GM23338 (cell line): Measurements from ENCODE around the gene PIK3R4. TPM values are rescaled to one million over a fixed set of nuclear protein-coding genes. Genes with fewer than 3 reads are reported as not detected.

Experiments
- ATAC-seq: fragments of 200-7000 bp; cut with Tn5 transposase; 3 replicates; pipeline ENCODE4 v1.9.1; 2020
- DNase-seq: peaks from one replicate; pipeline ENCODE4 v3.0.0-alpha.2; 2015; ENCODE audit warnings: low spot score
- H2AFZ ChIP-seq: fragments of 200-600 bp; sonication (generic); 2 replicates; pipeline ENCODE4 v1.8.0; 2016; ENCODE audit warnings: antibody characterized with exemption, mild to moderate bottlenecking, moderate library complexity
- H3F3A ChIP-seq: fragments of 200-600 bp; sonication (generic); replicated peaks from 2 replicates; pipeline ENCODE4 v1.8.0; 2017; ENCODE audit warnings: antibody characterized with exemption, mixed run types, low read depth
- H3K27ac ChIP-seq: fragments of 200-600 bp; sonication (generic); 2 replicates; pipeline ENCODE4 v1.6.1; 2016; ENCODE audit warnings: low read depth
- H3K27me3 ChIP-seq: fragments of 200-600 bp; sonication (generic); 2 replicates; pipeline ENCODE4 v1.8.0; 2016; ENCODE audit warnings: mild to moderate bottlenecking, mixed run types, moderate library complexity; ENCODE audit not compliant: insufficient read depth
- H3K36me3 ChIP-seq: fragments of 200-600 bp; sonication (generic); 2 replicates; pipeline ENCODE4 v1.8.0; 2016; ENCODE audit warnings: mild to moderate bottlenecking; ENCODE audit not compliant: insufficient read depth
- H3K4me1 ChIP-seq: fragments of 200-600 bp; sonication (generic); 2 replicates; pipeline ENCODE4 v1.8.0; 2016; ENCODE audit warnings: mild to moderate bottlenecking, moderate library complexity; ENCODE audit not compliant: insufficient read depth
- H3K4me2 ChIP-seq: fragments of 200-600 bp; sonication (generic); 2 replicates; pipeline ENCODE4 v1.7.1; 2017; ENCODE audit warnings: mixed run types
- H3K4me3 ChIP-seq: fragments of 200-600 bp; sonication (generic); 2 replicates; pipeline ENCODE4 v1.6.1; 2016; ENCODE audit warnings: mixed run types
- H3K79me2 ChIP-seq: fragments of 200-600 bp; sonication (generic); replicated peaks from 2 replicates; pipeline ENCODE4 v1.8.0; 2017; ENCODE audit warnings: mild to moderate bottlenecking; ENCODE audit not compliant: insufficient read depth
- H3K9me2 ChIP-seq: fragments of 200-600 bp; sonication (generic); 2 replicates; pipeline ENCODE4 v1.8.0; 2017; ENCODE audit not compliant: insufficient read depth
- H4K20me1 ChIP-seq: fragments of 200-600 bp; sonication (generic); replicated peaks from 2 replicates; pipeline ENCODE4 v1.8.0; 2017; ENCODE audit warnings: mild to moderate bottlenecking; ENCODE audit not compliant: insufficient read depth
- H3K27ac Mint-ChIP-seq: 2 replicates; pipeline ENCODE4 v1.8.0; 2020; ENCODE audit warnings: inconsistent platforms, mild to moderate bottlenecking, moderate library complexity, mixed read lengths
- H3K27me3 Mint-ChIP-seq: 3 replicates; pipeline ENCODE4 v1.8.0; 2022; ENCODE audit warnings: low read depth, mild to moderate bottlenecking, moderate library complexity, mixed read lengths, inconsistent platforms; ENCODE audit not compliant: insufficient read depth, poor library complexity
- H3K36me3 Mint-ChIP-seq: 3 replicates; pipeline ENCODE4 v1.8.0; 2021; ENCODE audit warnings: low read depth, mild to moderate bottlenecking, inconsistent platforms, moderate library complexity, mixed read lengths
- H3K4me1 Mint-ChIP-seq: 3 replicates; pipeline ENCODE4 v1.8.0; 2020; ENCODE audit warnings: mild to moderate bottlenecking, inconsistent platforms, mixed read lengths
- H3K4me3 Mint-ChIP-seq: 3 replicates; pipeline ENCODE4 v1.8.0; 2021; ENCODE audit warnings: moderate library complexity, mild to moderate bottlenecking, inconsistent platforms, mixed read lengths
- H3K9me3 Mint-ChIP-seq: 3 replicates; pipeline ENCODE4 v1.8.0; 2020; ENCODE audit warnings: moderate library complexity, mild to moderate bottlenecking, inconsistent platforms, mixed read lengths
- ETS1 ChIP-seq: IDR thresholded peaks from 2 replicates; pipeline ENCODE4 v1.6.1; 2016; ENCODE audit warnings: antibody characterized with exemption
- EZH2 ChIP-seq: fragments of 200-600 bp; sonication (generic); IDR thresholded peaks from one replicate; pipeline ENCODE4 v1.8.0; 2017; ENCODE audit warnings: antibody characterized with exemption, mild to moderate bottlenecking, low read depth; ENCODE audit not compliant: unreplicated experiment
- EZH2phosphoT487 ChIP-seq: fragments of 200-600 bp; sonication (generic); IDR thresholded peaks from one replicate; pipeline ENCODE4 v1.8.1; 2018; ENCODE audit warnings: antibody characterized with exemption; ENCODE audit not compliant: unreplicated experiment
- NANOG ChIP-seq: IDR thresholded peaks from 2 replicates; pipeline ENCODE4 v1.6.1; 2016; ENCODE audit warnings: antibody characterized with exemption, borderline replicate concordance
- STAT1 ChIP-seq: IDR thresholded peaks from one replicate; pipeline ENCODE4 v1.6.1; 2016; ENCODE audit warnings: antibody characterized with exemption; ENCODE audit not compliant: unreplicated experiment
- ZNF331 ChIP-seq: fragments of 250-450 bp; sonication (Bioruptor Pico); IDR thresholded peaks from 2 replicates; pipeline ENCODE4 v1.5.0; 2020; ENCODE audit warnings: low read depth, mild to moderate bottlenecking, moderate library complexity
- polyA plus RNA-seq: library from polyadenylated mRNA; unstranded; fragments of >200 nt; fragmentation: Nextera tagmentation; extraction: Ambion mirVana; gene quantifications from 2 replicates; pipeline ENCODE4 v1.2.1, GENCODE V29; 2016
- total RNA-seq: library from RNA; depleted of rRNA; stranded (reverse); fragments of >200 nt; shearing (Covaris generic); gene quantifications from 2 replicates; pipeline ENCODE4 v1.2.3, GENCODE V29; 2014
- TF ChIP-seq, protein P1 (sequence below), 2 experiments: fragments of 200-600 bp in 1 of 2; sonication (generic) in 1 of 2; conservative IDR thresholded peaks; 2 replicates each; pipeline versions ENCODE4 v1.5.1 to v1.6.1; 2016 to 2017; ENCODE audit warnings: antibody characterized with exemption in 2 of 2, low read depth in 2 of 2, mild to moderate bottlenecking in 2 of 2, moderate library complexity in 1 of 2

PIK3R4 gene
- total and polyA plus RNA-seq, 2 experiments from 2014 or later: 48.8 to 65.1 TPM

- DNase-seq: no peak
- H3K4me2 ChIP-seq: 0 out of 2 replicates have a peak overlapping the region, but pooled peaks have one; percentile 15
- H3K27ac ChIP-seq: no peak overlapping the region
- TF ChIP-seq EZH2: no peak
- no peak for TF ChIP-seq STAT1
- TF ChIP-seq ETS1: no peak
- no peak for TF ChIP-seq ZNF331 (CRISPR knock-in tag)
- TF ChIP-seq NANOG: no peak
- no peak for TF ChIP-seq EZH2phosphoT487
- H3K9me3 Mint-ChIP-seq: no peaks in the 10 kb centered on the region
- no peaks in the 10 kb centered on the region for H3K27me3 ChIP-seq
- peaks cover 4% of the 10 kb centered on the region for H3K27me3 Mint-ChIP-seq
- no peaks in the 10 kb centered on the region for H3K9me2 ChIP-seq
- peaks cover 5% of the 10 kb centered on the region for H3K4me1 ChIP-seq
- ATAC-seq: no peak
- H3K36me3 Mint-ChIP-seq: peaks cover 18% of the 10 kb centered on the region
- H3K36me3 ChIP-seq: no peaks in the 10 kb centered on the region
- H2AFZ ChIP-seq: no peak overlapping the region
- peaks cover 83% of the 10 kb centered on the region for H3K79me2 ChIP-seq
- peaks cover 16% of the 10 kb centered on the region for H3K4me1 Mint-ChIP-seq
- peaks cover 7% of the 10 kb centered on the region for H4K20me1 ChIP-seq
- H3F3A ChIP-seq: no peaks in the 10 kb centered on the region
- 0 out of 2 replicates have a peak overlapping the region, but pooled peaks have one; percentile 13 for H3K4me3 ChIP-seq
- H3K4me3 Mint-ChIP-seq: peak overlapping the region; percentile 44; the same call in 2 of the 3 replicates
- no peak overlapping the region for H3K27ac Mint-ChIP-seq
Measured at GRCh38 chr3:130743354-130743753, 3.3 kb downstream of the PIK3R4 start.

DNA sequence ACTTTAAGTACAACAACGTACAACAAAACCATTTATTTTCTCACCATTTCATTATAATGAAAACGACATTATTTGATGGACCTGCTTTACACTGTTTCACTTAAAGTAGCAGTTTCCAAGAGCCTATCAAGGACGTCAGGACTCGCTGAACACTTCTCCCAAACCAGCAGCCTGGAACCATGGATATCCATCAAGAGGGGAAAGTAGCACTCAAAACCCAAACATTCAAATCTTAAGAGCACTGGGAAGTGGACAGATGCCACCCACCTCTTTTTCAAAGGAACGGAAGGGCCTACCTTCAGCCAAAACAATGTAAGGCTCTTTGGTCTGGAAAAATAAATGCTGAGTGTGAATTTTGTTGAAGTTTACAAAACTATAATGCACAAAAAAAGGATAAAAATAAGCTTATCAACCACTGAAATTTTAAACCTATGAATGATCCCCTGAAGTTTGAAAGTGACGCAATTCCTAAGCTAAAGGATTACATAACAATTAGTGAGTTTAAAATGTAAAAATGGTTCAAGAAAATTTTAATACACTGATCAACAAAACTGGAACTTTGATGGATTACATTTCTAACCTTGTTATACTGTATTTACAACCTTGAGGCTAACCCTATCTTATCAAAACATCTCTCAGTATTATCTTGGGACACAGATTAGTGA, 4.6 kb downstream of the PIK3R4 start:
- Histone ChIP-seq H3K27ac (no peak overlapping the region), H2AFZ (no peak overlapping the region), H3F3A (no peaks in the 10 kb centered on the region), H3K9me2 (no peaks in the 10 kb centered on the region), H4K20me1 (peaks cover 7% of the 10 kb centered on the region), H3K36me3 (no peaks in the 10 kb centered on the region), H3K27me3 (no peaks in the 10 kb centered on the region), H3K79me2 (peaks cover 93% of the 10 kb centered on the region), H3K4me2 (no peak overlapping the region), H3K4me3 (no peak overlapping the region), H3K4me1 (peaks cover 5% of the 10 kb centered on the region)
- H3K36me3 Mint-ChIP-seq: peaks cover 18% of the 10 kb centered on the region
- peaks cover 16% of the 10 kb centered on the region for H3K4me1 Mint-ChIP-seq
- DNase-seq (no peak), ATAC-seq (no peak)
- peak overlapping the region; percentile 45; the same call in 2 of the 3 replicates for H3K4me3 Mint-ChIP-seq
- no peaks in the 10 kb centered on the region for H3K9me3 Mint-ChIP-seq
- peaks cover 4% of the 10 kb centered on the region for H3K27me3 Mint-ChIP-seq
- TF ChIP-seq, protein P1, sequence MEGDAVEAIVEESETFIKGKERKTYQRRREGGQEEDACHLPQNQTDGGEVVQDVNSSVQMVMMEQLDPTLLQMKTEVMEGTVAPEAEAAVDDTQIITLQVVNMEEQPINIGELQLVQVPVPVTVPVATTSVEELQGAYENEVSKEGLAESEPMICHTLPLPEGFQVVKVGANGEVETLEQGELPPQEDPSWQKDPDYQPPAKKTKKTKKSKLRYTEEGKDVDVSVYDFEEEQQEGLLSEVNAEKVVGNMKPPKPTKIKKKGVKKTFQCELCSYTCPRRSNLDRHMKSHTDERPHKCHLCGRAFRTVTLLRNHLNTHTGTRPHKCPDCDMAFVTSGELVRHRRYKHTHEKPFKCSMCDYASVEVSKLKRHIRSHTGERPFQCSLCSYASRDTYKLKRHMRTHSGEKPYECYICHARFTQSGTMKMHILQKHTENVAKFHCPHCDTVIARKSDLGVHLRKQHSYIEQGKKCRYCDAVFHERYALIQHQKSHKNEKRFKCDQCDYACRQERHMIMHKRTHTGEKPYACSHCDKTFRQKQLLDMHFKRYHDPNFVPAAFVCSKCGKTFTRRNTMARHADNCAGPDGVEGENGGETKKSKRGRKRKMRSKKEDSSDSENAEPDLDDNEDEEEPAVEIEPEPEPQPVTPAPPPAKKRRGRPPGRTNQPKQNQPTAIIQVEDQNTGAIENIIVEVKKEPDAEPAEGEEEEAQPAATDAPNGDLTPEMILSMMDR (conservative IDR thresholded peaks at IDR 0.05; ENCODE audit: low read depth in 2 of 2): no peak
- H3K27ac Mint-ChIP-seq: peak overlapping the region; percentile 69
